Embryonic facial prominence (tissue), 1 donor: ENCODE data around the gene CCDC183.
"Not testable (repeated sequence)": the region's sequence is repeated elsewhere in the genome, so short reads cannot be mapped to it uniquely, and the experiment has no call there.

Source experiments
- DNase-seq: peaks from one replicate; pipeline ENCODE4 v3.0.0-alpha.2; 2016; ENCODE audit errors: extremely low spot score

CCDC183 gene

DNA sequence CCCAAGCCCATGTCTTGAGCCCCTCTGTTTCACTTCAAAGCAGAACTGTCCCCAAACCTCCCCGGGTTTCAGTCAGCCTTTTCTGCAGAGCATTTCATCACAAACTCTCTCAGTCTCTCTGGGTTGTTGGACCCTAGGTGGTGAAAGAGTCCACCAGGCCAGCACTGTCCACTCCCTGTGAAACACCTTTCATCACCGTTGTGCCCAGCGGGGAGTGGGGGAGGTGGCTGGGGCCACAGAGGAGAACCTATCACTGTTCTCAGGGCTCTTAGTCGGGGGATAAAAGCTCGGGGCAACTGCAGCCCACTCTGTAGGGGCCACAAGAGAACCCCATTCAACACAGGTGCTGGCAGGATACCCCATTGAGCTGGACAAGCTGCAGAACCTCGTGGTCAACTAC, 6.2 kb downstream of the CCDC183 start:
- DNase-seq, result no peak

DNA sequence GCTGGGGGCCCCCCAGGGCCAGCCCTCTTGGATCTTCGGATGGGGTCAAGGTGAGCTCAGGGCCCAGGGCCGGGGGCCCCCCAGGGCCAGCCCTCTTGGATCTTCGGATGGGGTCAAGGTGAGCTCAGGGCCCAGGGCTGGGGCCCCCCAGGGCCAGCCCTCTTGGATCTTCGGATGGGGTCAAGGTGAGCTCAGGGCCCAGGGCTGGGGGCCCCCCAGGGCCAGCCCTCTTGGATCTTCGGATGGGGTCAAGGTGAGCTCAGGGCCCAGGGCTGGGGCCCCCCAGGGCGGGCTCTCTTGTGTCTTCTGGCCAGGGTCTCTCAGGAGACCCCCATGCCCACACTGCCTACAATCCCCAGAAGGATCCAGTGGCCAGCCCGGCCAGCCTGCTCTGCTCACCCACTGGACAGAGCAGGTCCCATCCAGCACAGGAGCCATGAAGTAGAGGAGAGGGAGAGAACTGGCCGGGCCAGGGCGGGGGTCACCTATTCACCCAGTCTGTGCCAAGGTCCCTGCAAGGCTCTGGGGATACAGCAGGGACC, 6.9 kb downstream of the CCDC183 start:
- DNase-seq, result not testable (repeated sequence)

DNA sequence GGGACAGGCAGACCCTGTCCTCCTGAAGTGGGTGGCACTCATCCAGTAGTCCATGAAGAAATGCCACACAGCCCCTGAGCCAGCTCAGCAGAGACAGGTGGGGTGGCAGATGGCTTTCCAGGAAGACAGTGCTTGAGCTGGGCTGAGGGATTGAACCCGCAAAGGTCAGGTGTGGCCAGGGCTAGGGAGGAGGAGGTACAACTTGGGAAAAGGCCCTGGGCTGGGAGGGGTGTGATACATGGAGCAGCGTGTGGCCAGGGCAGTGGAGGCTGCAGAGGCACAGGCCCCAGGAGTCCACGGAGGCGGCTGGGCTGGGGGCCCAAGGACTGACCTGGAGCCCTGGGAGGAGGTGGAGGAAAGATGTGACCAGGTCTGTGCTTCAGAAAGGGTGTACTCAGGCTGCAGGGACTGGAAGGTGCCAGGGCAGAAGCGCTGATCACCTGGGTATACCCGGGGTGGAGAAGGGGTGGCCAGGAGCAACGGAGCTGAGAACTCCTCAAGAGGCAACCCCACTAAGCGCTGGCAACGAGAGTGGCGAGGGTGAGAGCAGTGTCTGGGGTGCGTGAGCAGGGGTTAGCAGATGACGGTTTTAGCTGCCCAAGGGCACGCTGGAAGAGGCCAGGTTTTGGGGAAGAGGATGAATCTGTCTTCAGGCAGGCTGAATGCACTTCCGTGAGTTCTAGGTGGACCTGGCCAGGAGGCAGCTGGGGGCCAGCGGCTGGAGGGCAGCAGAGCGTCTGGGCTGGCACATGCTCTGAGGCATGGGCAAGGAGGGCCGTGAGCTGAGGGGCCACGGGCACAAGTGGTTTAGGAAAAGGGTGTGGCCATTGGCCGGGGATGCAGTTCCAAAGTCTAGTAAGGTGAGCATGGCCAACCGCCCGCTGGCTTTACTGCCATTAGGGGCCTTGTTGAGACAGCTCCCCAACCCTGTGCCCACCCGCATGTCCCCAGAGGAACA, 7.7 kb downstream of the CCDC183 start:
- no peak for DNase-seq

DNA sequence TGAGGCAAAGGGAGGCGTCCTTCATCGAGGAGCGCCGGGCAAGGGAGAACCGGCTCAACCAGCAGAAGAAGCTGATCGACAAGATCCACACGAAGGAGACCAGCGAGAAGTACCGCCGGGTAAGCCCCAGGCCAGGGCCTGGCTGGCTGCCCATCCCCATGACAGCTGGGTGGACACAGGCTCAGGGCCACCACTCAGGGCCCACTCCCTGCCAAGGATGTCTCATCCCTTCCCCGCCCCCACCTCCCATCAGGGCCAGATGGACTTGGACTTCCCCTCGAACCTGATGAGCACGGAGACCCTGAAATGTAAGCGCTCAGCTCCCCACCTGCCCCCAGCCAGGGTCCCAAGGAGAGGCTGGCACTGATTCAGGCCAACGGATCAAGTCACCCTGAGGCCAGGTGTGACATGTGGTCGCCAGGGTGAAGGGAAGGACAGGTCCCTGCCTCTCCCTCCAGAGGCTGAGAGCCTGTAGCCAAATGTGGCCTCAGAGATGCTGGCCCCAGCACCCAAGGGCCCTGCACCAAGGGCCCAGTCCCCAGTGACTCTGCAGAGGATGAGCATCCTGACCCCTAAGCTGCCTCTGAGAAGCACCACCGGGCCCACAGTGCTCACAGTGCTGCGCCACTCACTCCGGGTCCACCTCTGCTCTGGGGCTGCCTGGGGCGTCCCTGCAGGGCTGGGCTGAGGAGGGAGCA, 8.5 kb downstream of the CCDC183 start:
- no peak for DNase-seq

DNA sequence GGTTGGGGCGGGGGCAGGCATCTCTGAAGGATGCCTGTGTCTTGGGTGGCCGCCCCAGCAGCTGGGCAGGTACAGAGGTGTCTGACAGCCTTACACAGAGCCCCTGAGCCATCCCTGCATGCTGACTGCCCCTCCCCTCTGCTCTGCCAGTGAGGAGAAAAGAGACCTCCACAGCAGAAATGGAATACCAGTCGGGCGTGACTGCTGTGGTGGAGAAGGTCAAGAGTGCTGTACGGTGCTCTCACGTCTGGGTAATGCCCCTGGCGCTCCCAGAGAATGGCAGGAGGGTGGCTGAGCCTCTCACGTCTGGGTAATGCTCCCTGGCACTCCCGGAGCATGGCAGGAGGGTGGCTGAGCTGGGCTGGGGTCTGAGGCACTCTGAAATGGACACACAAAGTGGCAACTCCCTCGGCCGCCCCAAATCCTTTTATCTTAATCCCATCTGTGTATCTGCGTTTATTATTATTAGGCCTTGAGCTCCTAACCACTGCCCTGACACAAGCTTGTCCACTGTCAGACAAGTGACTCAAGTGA, 9.1 kb downstream of the CCDC183 start:
- DNase-seq, result no peak

DNA sequence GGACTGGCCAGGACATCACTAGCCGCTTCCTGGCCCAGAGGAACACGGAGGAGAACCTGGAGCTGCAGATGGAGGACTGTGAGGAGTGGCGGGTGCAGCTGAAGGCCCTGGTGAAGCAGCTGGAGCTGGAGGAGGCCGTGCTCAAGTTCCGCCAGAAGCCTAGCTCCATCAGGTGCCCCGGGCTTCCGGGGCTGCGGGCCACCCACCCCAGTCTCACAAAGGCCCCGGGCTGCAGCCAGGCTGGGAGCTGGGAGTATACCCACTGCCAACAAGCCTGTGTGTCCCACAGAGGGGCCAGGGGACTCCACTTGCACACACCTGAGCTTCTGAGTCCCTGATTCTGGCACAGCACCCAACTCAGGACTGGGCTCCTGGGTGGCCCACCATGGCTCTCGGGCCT, 9.9 kb downstream of the CCDC183 start:
- no peak for DNase-seq

DNA sequence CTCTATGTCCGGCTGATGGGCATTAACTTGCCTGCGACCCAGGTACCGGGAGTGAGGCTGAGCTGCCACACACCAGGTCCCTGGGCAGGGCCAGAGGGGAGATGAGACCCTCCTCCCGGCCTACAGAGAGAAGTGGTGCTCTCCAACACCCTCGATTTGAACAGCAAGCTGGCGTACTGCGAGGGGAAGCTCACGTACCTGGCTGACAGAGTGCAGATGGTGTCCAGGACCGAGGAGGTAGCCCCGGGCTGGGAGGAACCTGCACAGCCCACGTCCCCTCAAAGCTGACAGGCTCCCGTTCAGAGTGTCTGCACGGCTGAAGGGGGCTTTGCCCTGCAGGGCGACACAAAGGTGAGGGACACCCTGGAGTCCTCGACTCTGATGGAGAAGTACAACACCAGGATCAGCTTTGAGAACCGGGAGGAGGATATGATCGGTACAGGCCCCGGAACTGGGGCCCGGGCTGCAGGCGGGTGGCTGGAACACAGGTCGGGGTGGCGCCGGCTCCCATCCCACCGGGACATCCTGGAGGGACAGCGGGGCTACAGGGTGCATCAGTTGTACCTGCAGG, 10.6 kb downstream of the CCDC183 start:
- no peak for DNase-seq

DNA sequence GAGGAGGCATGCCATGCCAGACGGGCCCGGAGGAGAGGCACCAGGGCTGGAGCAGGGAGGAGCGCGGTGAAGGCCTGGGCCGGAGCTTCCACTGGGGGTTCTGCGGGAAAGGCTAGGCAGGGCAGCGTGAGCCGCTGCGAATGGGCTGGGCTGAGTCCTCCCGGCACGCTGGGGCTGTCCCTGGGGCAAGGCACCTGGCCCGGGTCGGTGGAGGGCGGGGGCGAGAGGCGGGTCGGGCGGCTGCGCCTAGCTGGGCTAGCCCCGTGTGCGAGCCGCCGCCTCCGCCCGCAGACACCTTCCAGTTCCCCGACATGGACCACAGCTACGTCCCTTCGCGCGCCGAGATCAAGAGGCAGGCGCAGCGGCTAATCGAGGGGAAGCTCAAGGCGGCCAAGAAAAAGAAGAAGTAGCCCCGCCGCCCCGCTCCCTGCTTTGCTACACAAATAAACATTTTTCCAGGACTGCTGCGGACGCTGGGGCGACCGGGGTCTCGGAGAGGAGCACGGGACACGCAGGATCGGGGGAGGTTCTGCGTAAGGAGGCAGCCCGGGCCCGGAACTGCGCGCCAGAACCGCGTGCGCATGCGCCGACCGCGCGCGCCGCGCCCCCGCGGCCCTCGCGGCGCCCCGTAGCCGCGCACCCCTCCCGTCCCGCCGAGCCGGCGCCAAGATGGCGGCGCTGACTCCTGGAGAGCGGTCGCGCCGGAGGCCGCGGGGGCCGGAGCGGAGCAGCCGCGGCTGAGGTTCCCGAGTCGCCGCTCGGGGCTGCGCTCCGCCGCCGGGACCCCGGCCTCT, 11.3 kb downstream of the CCDC183 start, which contains the start of gene RABL6:
Gene RABL6, plus strand, starts transcription at position 668 of the 794 bp plus-strand sequence. CDS start 249 bp downstream, outside the sequence.
- DNase-seq, result no peak

DNA sequence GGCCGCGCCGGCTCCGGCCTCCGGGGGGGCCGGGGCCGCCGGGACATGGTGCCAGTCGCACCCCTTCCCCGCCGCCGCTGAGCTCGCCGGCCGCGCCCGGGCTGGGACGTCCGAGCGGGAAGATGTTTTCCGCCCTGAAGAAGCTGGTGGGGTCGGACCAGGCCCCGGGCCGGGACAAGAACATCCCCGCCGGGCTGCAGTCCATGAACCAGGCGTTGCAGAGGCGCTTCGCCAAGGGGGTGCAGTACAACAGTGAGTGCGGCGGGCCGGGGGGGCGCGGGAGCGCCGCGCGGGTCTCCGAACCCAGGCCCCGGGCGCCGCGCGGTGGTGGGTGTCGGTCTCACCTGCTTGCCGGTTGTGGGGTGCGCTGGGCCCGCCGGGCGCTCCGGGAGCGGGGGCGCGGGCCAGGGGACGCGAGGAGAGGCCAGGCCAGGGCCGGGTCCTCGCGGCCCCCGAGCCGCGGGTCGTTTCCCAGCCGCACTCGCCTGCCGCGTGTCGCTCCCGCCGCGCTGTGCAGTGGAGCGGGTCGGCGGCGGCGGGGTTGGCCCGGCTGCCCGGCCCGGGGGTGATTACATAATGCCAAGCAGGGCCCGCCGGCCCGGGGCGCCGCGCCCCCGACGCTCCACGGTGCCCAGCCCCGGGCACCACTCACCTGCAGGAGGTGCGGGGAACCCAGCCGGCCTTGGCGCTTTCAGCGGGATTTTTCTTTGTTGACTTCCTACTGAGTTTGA, 12.1 kb downstream of the CCDC183 start:
- no peak for DNase-seq

DNA sequence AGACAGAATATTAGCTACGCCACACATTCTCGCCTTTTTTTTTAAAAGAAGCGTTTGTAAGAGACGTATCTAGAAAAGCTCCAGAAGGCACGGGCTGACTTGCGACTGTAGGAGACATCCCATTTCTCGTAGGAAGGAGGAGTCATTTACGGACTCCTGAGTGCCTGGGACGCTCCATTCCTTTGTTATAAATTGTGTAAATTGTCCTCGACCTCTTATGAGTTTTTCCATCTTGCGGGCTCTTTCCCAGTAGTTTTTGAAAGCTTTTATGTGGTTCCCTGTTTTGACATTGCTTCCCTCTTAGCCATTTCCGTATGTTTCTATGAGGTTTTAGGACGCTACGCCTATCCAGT, 12.6 kb downstream of the CCDC183 start:
- DNase-seq, result no peak

DNA sequence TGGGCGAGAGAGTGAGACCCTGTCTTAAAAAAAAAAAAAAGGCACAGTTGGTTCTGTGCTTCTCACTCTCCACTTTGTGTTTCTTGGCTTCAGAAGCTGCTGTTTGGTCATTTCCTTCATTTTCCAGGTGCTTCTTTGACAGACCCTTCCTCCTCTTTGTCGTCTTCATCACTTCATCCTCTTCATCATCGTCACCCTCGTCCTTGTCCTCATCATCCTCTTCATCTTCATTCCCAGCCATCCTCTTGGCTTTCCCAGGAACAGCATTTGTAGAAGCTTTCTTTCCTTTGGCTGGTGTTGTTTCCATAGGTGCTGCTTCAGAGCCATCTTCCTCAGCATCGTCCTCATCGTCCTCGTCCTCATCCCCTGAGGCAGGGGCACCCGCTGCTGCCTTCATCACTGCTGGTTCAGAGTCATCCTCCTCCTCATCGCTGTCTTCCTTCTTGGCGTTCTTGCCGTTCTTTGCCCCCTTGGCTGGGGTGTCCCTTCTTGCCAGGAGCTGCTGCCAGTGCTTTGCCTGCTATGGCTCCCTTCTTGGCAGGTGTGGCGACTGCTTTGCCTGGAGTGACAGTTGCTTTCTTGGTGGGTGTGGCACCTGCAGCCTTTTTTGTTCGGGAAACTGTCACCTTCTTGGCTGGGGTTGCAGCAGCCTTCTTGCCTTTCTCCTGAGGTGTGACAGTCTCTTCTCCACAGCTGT, 18.7 kb downstream of the CCDC183 start:
- DNase-seq, result no peak

DNA sequence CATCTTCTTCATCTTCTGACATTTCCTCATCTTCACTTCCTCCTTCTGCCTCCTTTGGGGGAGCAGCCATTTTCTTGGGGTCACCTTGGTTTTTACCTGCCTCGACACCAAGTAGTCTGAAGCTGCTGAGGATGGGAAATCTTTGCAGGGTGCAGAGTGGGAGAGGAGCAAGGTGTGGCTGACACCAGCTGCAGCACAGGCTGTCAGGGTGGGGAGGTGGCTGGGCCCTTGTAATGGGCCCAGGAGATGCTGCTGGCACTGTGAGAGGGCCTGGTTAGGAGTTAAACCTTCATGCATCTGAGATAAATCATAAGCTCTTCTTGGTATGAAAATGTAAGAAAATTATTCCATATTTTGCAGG, 19.3 kb downstream of the CCDC183 start:
- DNase-seq, result no peak

DNA sequence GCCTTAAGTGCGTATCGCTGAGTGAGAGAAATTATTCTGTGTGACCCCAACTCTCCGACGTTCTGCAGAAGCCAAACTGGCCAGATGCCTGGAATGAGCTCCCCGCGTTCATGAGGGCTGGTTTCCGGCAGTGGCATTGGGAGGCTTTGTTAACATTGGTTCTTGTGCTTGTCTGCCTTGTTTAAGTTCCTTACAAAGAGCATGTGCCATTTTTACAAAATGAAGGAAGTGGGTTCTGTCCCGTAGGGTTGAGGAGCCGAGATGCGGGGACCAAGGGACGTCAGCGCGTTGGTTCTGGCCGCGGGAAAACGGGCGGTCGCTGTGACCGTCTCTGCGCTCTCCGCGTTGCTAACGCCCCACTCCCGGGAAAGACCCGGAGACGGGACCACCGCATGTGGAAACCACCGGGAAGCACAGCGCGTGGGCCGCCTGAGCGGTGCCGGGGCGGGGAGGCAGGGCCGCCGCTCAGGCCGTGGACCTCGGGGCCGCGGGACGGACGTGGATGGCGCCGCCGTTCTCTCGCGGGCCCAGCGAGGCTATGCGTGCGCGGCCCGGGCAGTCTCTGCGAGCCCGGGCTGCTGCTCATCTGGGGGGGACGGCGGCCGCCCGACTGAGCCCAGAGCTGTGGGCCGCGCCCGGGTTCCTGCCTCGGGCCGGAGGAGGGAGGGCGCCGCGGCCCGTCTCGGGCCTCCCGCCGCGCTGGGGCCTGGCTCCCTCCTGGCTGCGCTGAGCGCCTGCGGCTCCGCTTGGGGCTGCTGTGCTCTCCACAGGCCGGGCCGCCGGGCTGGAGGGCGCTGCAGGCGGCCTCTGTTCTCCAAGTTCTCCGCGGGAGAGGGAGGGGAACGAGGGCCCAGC, 25.1 kb downstream of the CCDC183 start:
- no peak for DNase-seq

DNA sequence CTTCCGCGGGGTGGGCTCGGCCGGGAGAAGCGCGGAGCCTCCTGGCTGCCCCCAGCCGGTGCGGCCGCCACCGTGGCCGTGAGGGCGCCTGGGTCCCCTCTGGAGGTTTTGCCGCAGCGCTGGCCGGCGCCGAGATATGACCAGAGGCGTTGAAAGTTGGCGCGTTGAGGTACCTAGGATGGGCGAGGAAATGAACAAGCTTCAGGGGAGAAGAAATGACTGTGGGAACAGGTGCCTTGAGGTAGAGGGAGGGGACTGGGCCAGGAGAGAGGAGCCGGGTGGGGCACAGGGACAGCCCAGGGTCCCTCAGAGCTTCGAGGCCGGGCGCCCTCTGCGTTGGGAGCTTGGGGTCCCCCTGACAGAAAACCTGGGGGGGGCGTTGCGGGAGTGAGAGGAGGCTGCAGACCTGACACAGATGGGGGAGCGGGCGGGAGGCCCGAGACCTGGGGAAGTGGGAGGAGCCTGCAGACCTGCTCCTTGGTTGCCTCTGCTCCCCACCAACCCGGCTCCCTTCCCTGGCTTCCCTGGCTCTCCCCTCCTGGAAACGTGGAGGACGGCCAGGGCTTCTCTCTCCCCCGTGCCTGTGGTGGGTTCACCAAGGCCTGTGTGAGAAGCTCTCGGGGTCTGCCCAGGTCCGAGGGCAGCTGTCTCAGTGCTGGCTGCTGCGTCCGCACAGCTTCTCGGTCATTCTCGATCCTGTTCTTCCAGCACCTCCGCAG, 25.8 kb downstream of the CCDC183 start:
- no peak for DNase-seq

DNA sequence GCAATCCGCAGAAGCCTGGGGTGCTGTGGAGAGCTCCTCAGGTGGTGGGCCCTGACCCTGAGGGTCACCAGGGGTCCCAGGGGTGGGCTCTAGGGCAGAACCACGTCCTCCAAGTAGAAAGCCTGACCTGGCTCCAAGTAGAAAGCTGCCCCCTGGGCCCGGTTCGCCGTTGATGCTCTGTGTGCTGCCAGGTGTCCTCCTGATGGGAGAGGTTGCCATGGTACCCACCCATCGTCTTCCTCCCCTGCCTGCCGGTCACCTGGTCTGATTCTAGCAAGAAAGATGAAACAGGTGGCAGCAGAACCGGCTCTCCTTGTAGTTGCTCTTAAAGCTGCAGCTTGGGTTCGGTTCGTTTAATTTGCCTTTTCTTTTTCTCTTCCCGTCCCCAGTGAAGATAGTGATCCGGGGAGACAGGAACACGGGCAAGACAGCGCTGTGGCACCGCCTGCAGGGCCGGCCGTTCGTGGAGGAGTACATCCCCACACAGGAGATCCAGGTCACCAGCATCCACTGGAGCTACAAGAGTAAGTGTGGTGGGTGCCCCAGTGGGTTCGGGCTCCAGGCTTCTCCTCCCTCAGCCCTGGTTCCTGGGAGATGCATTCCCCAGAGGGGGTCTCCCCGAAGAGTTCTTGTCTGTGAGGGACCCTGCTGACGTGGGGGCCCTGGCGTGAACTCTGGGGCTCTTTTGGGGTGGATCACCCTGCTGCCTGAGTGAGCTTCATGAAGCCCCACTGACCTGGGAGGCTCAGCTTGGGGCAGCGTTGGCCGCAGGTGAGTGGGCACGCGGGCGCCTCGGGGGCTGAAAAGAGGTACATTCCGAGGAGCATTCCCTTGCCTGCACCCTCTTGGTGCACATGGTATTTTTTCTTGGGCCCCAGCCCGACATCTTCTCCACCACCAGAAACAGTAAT, 27.3 kb downstream of the CCDC183 start:
- DNase-seq, result no peak

DNA sequence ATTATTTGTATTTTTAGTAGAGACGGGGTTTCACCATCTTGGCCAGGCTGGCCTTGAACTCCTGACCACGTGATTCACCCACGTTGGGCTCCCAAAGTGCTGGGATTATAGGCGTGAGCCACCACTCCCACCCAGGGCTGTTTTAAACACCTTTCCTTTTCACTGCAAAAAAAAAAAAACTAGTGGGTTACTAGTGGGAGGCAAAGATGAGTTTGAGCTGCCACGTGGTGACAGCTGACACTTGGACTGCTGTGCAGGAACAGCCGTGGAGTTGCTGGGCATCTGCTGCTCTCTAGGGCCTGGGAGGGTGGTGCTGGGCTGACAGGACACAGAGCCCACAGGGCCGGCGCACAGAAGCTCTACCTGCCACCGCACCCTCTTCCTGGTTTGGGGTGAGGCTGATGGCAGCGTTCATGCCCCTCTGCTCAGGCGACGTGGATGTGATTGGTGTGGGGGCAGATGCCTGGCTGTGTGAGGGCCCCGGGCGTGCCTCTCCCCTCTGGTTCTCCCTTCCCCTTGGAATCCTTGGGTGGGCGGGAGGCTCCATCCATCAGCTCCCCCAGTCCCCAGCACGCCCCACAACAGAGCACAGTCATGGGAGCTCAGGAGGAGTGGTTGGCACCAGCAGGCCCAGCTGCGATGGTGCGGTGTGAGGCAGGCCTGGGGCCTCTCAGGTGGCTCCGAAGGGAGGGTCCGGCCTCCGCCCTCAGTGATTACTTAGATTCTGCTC, 28.5 kb downstream of the CCDC183 start:
- no peak for DNase-seq
